Choroid plexus epithelial cell (primary cell): ENCODE results near the gene PRDX5.
"Not testable (repeated sequence)": the region's sequence is repeated elsewhere in the genome, so short reads cannot be mapped to it uniquely, and the experiment has no call there.

Experiments used
- DNase-seq: peaks from one replicate; pipeline ENCODE4 v3.0.0-alpha.2; 2010; ENCODE audit warnings: low read depth
- H3K4me3 ChIP-seq: 2 replicates; pipeline ENCODE4 v1.5.1; 2011; ENCODE audit warnings: low read depth, mild to moderate bottlenecking, control low read depth, low read length, moderate library complexity
- TF ChIP-seq, protein P1 (sequence below): conservative IDR thresholded peaks from 2 replicates; pipeline ENCODE4 v1.5.1; 2011; ENCODE audit warnings: low read depth, mild to moderate bottlenecking, control low read depth, inconsistent platforms, low read length, moderate library complexity

The PRDX5 gene

DNA sequence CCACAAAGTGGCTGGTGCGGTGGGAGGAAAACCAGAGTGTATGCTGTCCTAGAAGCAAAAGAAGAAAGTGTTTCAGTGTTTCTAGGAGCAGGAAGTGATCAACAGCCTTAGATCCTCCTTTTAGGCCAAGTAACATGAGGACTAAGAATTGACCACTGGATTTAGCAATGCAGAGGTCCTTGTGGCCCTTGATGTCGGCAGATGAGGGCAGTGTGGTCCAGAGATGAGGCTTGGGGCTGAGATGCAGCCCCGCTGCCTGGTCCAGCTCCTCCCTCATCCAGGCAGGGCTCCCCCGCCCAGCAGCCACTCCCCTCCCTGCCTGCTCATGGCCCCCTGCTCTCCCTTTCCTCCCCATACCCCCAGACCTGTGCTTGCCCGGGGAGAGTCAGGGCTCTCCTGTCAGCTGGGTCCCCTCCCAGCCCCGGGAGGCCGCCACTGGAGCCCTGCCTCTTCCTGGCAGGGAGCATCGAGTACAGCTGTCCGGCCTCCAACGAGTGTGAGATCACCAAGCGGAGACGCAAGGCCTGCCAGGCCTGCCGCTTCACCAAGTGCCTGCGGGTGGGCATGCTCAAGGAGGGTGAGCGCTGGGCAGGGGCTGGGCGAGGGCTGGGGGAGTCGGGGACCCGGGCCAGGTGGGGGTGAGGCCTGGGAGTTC is 4.3 kb upstream of the PRDX5 start:
- no peak overlapping the region for H3K4me3 ChIP-seq
- DNase-seq, result no peak
- TF ChIP-seq, protein P1, sequence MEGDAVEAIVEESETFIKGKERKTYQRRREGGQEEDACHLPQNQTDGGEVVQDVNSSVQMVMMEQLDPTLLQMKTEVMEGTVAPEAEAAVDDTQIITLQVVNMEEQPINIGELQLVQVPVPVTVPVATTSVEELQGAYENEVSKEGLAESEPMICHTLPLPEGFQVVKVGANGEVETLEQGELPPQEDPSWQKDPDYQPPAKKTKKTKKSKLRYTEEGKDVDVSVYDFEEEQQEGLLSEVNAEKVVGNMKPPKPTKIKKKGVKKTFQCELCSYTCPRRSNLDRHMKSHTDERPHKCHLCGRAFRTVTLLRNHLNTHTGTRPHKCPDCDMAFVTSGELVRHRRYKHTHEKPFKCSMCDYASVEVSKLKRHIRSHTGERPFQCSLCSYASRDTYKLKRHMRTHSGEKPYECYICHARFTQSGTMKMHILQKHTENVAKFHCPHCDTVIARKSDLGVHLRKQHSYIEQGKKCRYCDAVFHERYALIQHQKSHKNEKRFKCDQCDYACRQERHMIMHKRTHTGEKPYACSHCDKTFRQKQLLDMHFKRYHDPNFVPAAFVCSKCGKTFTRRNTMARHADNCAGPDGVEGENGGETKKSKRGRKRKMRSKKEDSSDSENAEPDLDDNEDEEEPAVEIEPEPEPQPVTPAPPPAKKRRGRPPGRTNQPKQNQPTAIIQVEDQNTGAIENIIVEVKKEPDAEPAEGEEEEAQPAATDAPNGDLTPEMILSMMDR, result no peak

DNA sequence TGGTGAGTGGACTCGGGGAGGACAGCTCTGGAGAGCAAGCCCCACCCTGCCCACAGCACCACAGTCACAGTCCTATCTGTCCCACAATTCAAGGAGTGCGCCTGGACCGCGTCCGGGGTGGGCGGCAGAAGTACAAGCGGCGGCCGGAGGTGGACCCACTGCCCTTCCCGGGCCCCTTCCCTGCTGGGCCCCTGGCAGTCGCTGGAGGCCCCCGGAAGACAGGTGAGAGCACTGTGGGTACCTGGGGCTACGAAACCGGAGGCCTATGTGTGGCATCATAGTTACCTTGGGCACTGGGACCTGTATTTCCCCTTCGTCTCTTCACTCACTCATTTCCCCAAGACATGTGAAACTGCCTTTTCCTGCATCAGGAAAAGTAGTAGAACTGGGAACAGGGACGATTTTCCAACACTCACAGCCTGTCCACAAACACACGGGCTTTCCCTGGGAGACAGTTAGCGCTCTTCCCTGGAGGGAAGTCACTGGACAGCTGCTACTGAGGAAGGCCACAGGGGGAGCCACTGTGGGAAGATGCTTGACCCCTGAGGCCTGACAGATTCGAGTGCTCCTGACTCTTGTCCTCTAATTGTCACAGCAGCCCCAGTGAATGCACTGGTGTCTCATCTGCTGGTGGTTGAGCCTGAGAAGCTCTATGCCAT is 3.6 kb upstream of the PRDX5 start:
- TF ChIP-seq, protein P1, result peak; percentile 41
- H3K4me3 ChIP-seq, result no peak overlapping the region
- DNase-seq, result no peak

DNA sequence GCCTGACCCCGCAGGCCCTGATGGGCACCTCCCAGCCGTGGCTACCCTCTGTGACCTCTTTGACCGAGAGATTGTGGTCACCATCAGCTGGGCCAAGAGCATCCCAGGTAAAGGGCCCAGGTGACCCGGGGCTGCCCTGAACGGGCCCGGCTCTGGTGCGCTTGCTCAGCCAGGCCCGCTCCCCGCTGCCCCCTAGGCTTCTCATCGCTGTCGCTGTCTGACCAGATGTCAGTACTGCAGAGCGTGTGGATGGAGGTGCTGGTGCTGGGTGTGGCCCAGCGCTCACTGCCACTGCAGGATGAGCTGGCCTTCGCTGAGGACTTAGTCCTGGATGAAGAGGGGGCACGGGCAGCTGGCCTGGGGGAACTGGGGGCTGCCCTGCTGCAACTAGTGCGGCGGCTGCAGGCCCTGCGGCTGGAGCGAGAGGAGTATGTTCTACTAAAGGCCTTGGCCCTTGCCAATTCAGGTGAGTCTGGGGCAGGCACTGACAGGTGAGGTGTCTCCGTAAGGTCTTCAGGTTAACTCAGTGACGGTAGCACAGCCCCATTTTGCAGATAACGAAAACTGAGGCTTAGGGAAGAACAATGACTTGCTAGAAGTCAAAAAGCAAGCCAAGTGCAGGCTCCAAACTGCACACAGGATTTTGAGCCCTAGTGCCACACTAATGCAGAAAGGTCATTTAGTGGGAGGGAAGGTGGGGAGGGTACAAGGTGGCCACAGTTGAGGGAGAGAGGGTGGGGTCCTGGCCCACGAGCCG is 2.9 kb upstream of the PRDX5 start:
- no peak for DNase-seq
- TF ChIP-seq, protein P1, result no peak
- no peak overlapping the region for H3K4me3 ChIP-seq

DNA sequence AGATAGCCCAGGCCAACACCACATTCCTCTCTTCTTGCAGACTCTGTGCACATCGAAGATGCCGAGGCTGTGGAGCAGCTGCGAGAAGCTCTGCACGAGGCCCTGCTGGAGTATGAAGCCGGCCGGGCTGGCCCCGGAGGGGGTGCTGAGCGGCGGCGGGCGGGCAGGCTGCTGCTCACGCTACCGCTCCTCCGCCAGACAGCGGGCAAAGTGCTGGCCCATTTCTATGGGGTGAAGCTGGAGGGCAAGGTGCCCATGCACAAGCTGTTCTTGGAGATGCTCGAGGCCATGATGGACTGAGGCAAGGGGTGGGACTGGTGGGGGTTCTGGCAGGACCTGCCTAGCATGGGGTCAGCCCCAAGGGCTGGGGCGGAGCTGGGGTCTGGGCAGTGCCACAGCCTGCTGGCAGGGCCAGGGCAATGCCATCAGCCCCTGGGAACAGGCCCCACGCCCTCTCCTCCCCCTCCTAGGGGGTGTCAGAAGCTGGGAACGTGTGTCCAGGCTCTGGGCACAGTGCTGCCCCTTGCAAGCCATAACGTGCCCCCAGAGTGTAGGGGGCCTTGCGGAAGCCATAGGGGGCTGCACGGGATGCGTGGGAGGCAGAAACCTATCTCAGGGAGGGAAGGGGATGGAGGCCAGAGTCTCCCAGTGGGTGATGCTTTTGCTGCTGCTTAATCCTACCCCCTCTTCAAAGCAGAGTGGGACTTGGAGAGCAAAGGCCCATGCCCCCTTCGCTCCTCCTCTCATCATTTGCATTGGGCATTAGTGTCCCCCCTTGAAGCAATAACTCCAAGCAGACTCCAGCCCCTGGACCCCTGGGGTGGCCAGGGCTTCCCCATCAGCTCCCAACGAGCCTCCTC is 2.0 kb upstream of the PRDX5 start:
- not testable (repeated sequence) for DNase-seq, H3K4me3 ChIP-seq

DNA sequence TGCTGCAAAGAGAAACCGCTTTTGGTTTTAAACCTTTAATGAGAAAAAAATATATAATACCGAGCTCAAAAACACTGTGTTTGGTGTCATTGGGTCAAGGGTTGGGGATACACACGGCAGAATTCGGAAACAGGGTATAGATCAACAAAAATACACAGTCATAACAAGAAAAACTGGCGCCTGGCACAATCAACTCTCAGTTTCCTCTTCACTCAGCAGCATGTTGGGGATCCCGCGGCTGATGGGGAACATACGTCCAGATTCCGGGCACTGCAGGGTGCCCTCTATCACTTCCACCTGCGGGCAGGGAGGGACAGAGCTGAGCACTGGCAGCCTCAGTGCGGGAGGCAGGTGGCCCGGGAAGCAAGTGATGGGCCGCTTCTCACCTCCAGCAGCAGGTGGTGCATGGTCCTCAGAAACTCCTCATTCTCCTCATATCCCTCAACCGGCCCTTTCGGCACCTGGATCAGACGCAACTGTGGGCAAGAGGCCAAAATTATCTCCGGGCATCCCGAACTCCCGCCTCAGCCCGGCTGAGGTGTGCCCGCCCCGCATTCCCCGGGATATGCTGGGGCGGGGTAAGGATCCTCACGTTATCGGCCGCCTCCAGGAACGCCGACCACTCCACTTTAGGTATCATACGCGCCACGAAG is 1.1 kb upstream of the PRDX5 start:
- peak overlapping the region; percentile 99 for H3K4me3 ChIP-seq
- TF ChIP-seq, protein P1, result peak; percentile 20
- DNase-seq, result peak; percentile 26

DNA sequence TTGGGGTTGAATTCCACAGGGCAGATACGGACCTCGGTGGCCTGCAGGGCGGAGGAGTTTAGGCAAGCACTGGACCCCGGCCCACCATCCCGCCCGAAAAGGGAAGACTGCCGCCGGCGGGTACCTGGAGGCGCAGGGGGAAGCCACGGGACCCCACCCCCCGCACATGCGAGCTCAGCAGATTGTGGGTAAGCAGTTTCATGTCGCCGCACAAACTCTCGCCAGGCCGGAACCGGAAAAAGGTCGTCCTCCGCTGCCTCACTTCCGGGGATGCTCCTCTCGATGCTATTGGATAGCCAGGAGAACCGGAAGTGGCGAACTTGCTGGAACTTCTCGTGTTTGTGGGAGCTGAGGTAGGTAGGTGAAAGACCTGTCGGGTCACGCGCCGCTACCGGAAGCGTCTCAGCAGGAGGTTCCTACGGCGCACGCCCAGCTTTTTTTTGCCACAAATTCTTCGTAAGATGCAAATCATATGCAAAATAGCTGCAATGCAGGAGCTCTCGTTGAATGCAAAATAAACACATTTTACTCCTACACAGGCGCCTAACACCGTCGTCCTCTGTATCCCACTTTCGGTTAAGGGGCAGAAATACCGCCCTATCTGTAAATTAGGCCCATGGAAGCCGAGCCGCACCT is 478 bp upstream of the PRDX5 start, which contains the start of gene TRMT112:
Gene TRMT112 (minus strand): TSS at position 235 of the 636 bp plus-strand sequence. CDS start 33 bp downstream, at position 202.
- peak; percentile 99 for DNase-seq
- H3K4me3 ChIP-seq, result peak within 1 kb of the TSS; percentile 99
- TF ChIP-seq, protein P1, result no peak
